H9 (cell line): ENCODE results near the gene ARHGEF6. TPM values are rescaled to one million over a fixed set of nuclear protein-coding genes. Genes with fewer than 3 reads are reported as not detected.

Source experiments
- DNase-seq: peaks from one replicate; pipeline ENCODE4 v3.0.0-alpha.2; 2017
- H2AFZ ChIP-seq: one replicate; pipeline ENCODE4 v1.6.1; 2013; ENCODE audit warnings: mild to moderate bottlenecking, low read length, control low read depth, moderate library complexity
- H2AK5ac ChIP-seq: 2 replicates; pipeline ENCODE4 v1.6.1; 2013; ENCODE audit warnings: low read length, control low read depth, mixed read lengths; ENCODE audit not compliant: insufficient read length
- H2BK120ac ChIP-seq: one replicate; pipeline ENCODE4 v1.6.1; 2013; ENCODE audit warnings: low read depth, mild to moderate bottlenecking, low read length, control low read depth, inconsistent platforms; ENCODE audit not compliant: poor library complexity, severe bottlenecking
- H2BK12ac ChIP-seq: 2 replicates; pipeline ENCODE4 v1.6.1; 2013; ENCODE audit warnings: low read length, control low read depth, mixed read lengths, low read depth; ENCODE audit not compliant: insufficient read length
- H2BK15ac ChIP-seq: 2 replicates; pipeline ENCODE4 v1.6.1; 2013; ENCODE audit warnings: low read depth, low read length, control low read depth
- H2BK20ac ChIP-seq: one replicate; pipeline ENCODE4 v1.6.1; 2013; ENCODE audit warnings: low read depth, mild to moderate bottlenecking, low read length, control low read depth, inconsistent platforms; ENCODE audit not compliant: poor library complexity, severe bottlenecking
- H2BK5ac ChIP-seq: 2 replicates; pipeline ENCODE4 v1.6.1; 2013; ENCODE audit warnings: low read length, control low read depth, mixed read lengths; ENCODE audit not compliant: insufficient read length
- H3K14ac ChIP-seq: 2 replicates; pipeline ENCODE4 v1.6.1; 2013; ENCODE audit warnings: low read length, control low read depth; ENCODE audit not compliant: insufficient read depth
- H3K18ac ChIP-seq: 2 replicates; pipeline ENCODE4 v1.6.1; 2013; ENCODE audit warnings: low read depth, mild to moderate bottlenecking, mixed read lengths, low read length, control low read depth; ENCODE audit not compliant: insufficient read length
- H3K23ac ChIP-seq: 2 replicates; pipeline ENCODE4 v1.6.1; 2013; ENCODE audit warnings: low read length, control low read depth, mixed read lengths, low read depth; ENCODE audit not compliant: insufficient read length
- H3K23me2 ChIP-seq: 2 replicates; pipeline ENCODE4 v1.6.1; 2013; ENCODE audit warnings: low read depth, mild to moderate bottlenecking, mixed read lengths, low read length, control low read depth; ENCODE audit not compliant: insufficient read length, poor library complexity, severe bottlenecking
- H3K27ac ChIP-seq: 2 replicates; pipeline ENCODE4 v1.5.1; 2013; ENCODE audit warnings: low read length, control low read depth, mixed read lengths, low read depth; ENCODE audit not compliant: insufficient read length
- H3K27me3 ChIP-seq: 2 replicates; pipeline ENCODE4 v1.6.1; 2013; ENCODE audit warnings: low read length, control low read depth, inconsistent platforms; ENCODE audit not compliant: insufficient read depth
- H3K4ac ChIP-seq: 2 replicates; pipeline ENCODE4 v1.6.1; 2013; ENCODE audit warnings: low read depth, mild to moderate bottlenecking, control low read depth, inconsistent platforms, low read length, moderate library complexity
- H3K4me1 ChIP-seq: 2 replicates; pipeline ENCODE4 v1.6.1; 2013; ENCODE audit warnings: low read length, control low read depth, inconsistent platforms; ENCODE audit not compliant: insufficient read depth
- H3K4me2 ChIP-seq: 2 replicates; pipeline ENCODE4 v1.6.1; 2013; ENCODE audit warnings: low read length, control low read depth, mixed read lengths; ENCODE audit not compliant: insufficient read length, insufficient read depth
- H3K56ac ChIP-seq: 2 replicates; pipeline ENCODE4 v1.6.1; 2013; ENCODE audit warnings: low read depth, mild to moderate bottlenecking, mixed read lengths, low read length, control low read depth; ENCODE audit not compliant: insufficient read length
- H3K79me1 ChIP-seq: 2 replicates; pipeline ENCODE4 v1.6.1; 2013; ENCODE audit warnings: low read depth, mild to moderate bottlenecking, moderate library complexity, low read length, control low read depth, inconsistent platforms; ENCODE audit not compliant: insufficient read depth, poor library complexity, severe bottlenecking
- H3K79me2 ChIP-seq: 2 replicates; pipeline ENCODE4 v1.6.1; 2013; ENCODE audit warnings: low read length, control low read depth, inconsistent platforms; ENCODE audit not compliant: insufficient read depth
- H3K9ac ChIP-seq: 2 replicates; pipeline ENCODE4 v1.6.1; 2013; ENCODE audit warnings: low read length, control low read depth, mixed read lengths; ENCODE audit not compliant: insufficient read length; ENCODE audit errors: extremely low read depth
- H3K9me3 ChIP-seq: one replicate; pipeline ENCODE4 v1.6.1; 2013; ENCODE audit warnings: low read depth, low read length, inconsistent platforms; ENCODE audit not compliant: control insufficient read depth
- H3T11ph ChIP-seq: one replicate; pipeline ENCODE4 v1.6.1; 2013; ENCODE audit warnings: mild to moderate bottlenecking, low read length, control low read depth, inconsistent platforms
- H4K20me1 ChIP-seq: one replicate; pipeline ENCODE4 v1.6.1; 2013; ENCODE audit not compliant: control insufficient read depth, insufficient read length, insufficient read depth
- H4K5ac ChIP-seq: 2 replicates; pipeline ENCODE4 v1.6.1; 2013; ENCODE audit warnings: low read depth, mild to moderate bottlenecking, mixed read lengths, low read length, control low read depth; ENCODE audit not compliant: insufficient read length
- H4K8ac ChIP-seq: replicated peaks from 2 replicates; pipeline ENCODE4 v1.6.1; 2013; ENCODE audit warnings: low read length, control low read depth, mixed read lengths, low read depth; ENCODE audit not compliant: insufficient read length
- H4K91ac ChIP-seq: 2 replicates; pipeline ENCODE4 v1.6.1; 2013; ENCODE audit warnings: low read depth, mild to moderate bottlenecking, moderate library complexity, mixed read lengths, low read length, control low read depth; ENCODE audit not compliant: insufficient read length
- H3K27ac Mint-ChIP-seq, 3 experiments: 2 replicates in 2 of 3; 3 replicates in 1 of 3; pipeline ENCODE4 v1.8.0; 2020 to 2021; ENCODE audit warnings: mixed read lengths in 3 of 3, mild to moderate bottlenecking in 1 of 3, moderate library complexity in 1 of 3
- H3K27me3 Mint-ChIP-seq: 2 replicates; pipeline ENCODE4 v1.8.0; 2021; ENCODE audit warnings: low read depth, mild to moderate bottlenecking, moderate library complexity, mixed read lengths
- H3K36me3 Mint-ChIP-seq, 3 experiments: 2 replicates in 2 of 3; 3 replicates in 1 of 3; pipeline ENCODE4 v1.8.0; 2020 to 2021; ENCODE audit warnings: low read depth in 3 of 3, mixed read lengths in 3 of 3; ENCODE audit not compliant: insufficient read depth in 1 of 3
- H3K4me1 Mint-ChIP-seq, 2 experiments: 2 replicates each; pipeline ENCODE4 v1.8.0; 2020; ENCODE audit warnings: mixed read lengths in 2 of 2
- H3K4me3 Mint-ChIP-seq, 2 experiments: 2 replicates in 1 of 2; 3 replicates in 1 of 2; pipeline ENCODE4 v1.8.0; 2020 to 2021; ENCODE audit warnings: mild to moderate bottlenecking in 2 of 2, mixed read lengths in 2 of 2, moderate library complexity in 1 of 2
- H3K9me3 Mint-ChIP-seq, 2 experiments: 2 replicates in 1 of 2; 3 replicates in 1 of 2; pipeline ENCODE4 v1.8.0; 2020; ENCODE audit warnings: mild to moderate bottlenecking in 2 of 2, mixed read lengths in 2 of 2, moderate library complexity in 1 of 2
- CTCF ChIP-seq: fragments of 200-600 bp; sonication (generic); conservative IDR thresholded peaks from 3 replicates; pipeline ENCODE4 v1.8.0; 2021; ENCODE audit warnings: antibody characterized with exemption, mild to moderate bottlenecking
- WGBS: extraction: QIAGEN DNeasy Blood & Tissue Kit; methylation state at CpG from one replicate; pipeline ENCODE4 v1.1.7; 2013; ENCODE audit warnings: missing lambda C conversion rate, low lambda C conversion rate, mixed read lengths; ENCODE audit not compliant: insufficient read length; ENCODE audit errors: extremely low coverage; 5-methylcytosine and 5-hydroxymethylcytosine counted together
- total RNA-seq: library from RNA; stranded (reverse); gene quantifications from 2 replicates; pipeline ENCODE4 v1.2.1, GENCODE V29; 2021

The ARHGEF6 gene
- total RNA-seq, 1 experiment from 2014 or later, result 3.6 TPM

- H3T11ph ChIP-seq, result no peak overlapping the region
- DNase-seq, result no peak
- WGBS, result no CpG with 5 or more reads among the region's 1 CpG
- Mint-ChIP-seq H3K4me1 (no peaks in the 10 kb centered on the region), H3K4me3 (no peak overlapping the region), H3K27me3 (no peaks in the 10 kb centered on the region), H3K27ac (no peak overlapping the region), H3K9me3 (peaks cover 50 to 56% of the 10 kb centered on the region in 2 experiments), H3K36me3 (peaks cover 0 to 3% (median 0%) of the 10 kb centered on the region in 3 experiments; a peak in 1 of 7 replicates)
- no peak overlapping the region for H4K5ac ChIP-seq
- H3K14ac ChIP-seq, result no peak overlapping the region
- H3K27me3 ChIP-seq, result no peaks in the 10 kb centered on the region
- no peak for TF ChIP-seq CTCF
- H2BK5ac ChIP-seq, result no peak overlapping the region
- peaks cover 23% of the 10 kb centered on the region for H3K9me3 ChIP-seq
- no peaks in the 10 kb centered on the region for H3K23me2 ChIP-seq
- no peaks in the 10 kb centered on the region for H3K79me1 ChIP-seq
- no peaks in the 10 kb centered on the region for H4K20me1 ChIP-seq
- H2BK12ac ChIP-seq, result no peak overlapping the region
- no peak overlapping the region for H3K4ac ChIP-seq
- H3K18ac ChIP-seq, result no peak overlapping the region
- no peak overlapping the region for H3K27ac ChIP-seq
- no peak overlapping the region for H3K4me2 ChIP-seq
- no peak overlapping the region for H2BK20ac ChIP-seq
- H2BK120ac ChIP-seq, result no peak overlapping the region
- H4K8ac ChIP-seq, result no peak overlapping the region
- no peak overlapping the region for H3K56ac ChIP-seq
- no peak overlapping the region for H3K9ac ChIP-seq
- no peaks in the 10 kb centered on the region for H3K4me1 ChIP-seq
- no peak overlapping the region for H2AK5ac ChIP-seq
- H3K79me2 ChIP-seq, result no peaks in the 10 kb centered on the region
- no peak overlapping the region for H2BK15ac ChIP-seq
- H2AFZ ChIP-seq, result no peak overlapping the region
- no peak overlapping the region for H3K23ac ChIP-seq
- H4K91ac ChIP-seq, result no peak overlapping the region
Measured at GRCh38 chrX:136806891-136807410, 26.2 kb upstream of the ARHGEF6 start.
